ENCODE data around the gene SCPEP1.

SCPEP1 gene

GRCh38 chr17:56977673-56978395, at the start of gene SCPEP1:
Gene SCPEP1 (plus strand): TSS chr17:56978131. CDS start chr17:56978160, 29 bp downstream.
- TF ChIP-seq, protein P1, sequence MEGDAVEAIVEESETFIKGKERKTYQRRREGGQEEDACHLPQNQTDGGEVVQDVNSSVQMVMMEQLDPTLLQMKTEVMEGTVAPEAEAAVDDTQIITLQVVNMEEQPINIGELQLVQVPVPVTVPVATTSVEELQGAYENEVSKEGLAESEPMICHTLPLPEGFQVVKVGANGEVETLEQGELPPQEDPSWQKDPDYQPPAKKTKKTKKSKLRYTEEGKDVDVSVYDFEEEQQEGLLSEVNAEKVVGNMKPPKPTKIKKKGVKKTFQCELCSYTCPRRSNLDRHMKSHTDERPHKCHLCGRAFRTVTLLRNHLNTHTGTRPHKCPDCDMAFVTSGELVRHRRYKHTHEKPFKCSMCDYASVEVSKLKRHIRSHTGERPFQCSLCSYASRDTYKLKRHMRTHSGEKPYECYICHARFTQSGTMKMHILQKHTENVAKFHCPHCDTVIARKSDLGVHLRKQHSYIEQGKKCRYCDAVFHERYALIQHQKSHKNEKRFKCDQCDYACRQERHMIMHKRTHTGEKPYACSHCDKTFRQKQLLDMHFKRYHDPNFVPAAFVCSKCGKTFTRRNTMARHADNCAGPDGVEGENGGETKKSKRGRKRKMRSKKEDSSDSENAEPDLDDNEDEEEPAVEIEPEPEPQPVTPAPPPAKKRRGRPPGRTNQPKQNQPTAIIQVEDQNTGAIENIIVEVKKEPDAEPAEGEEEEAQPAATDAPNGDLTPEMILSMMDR (IDR thresholded peaks at IDR 0.05; ENCODE audit: insufficient read depth, low read length, poor library complexity, severe bottlenecking): no peak
- Histone ChIP-seq H3K27me3 (replicated peaks; ENCODE audit: control insufficient read depth, insufficient read depth, low read length) (no peaks in the 10 kb centered on the region), H3K4me3 (replicated peaks; ENCODE audit: low read depth, low read length) (peak within 1 kb of the TSS; percentile 86), H3K36me3 (ENCODE audit: control insufficient read depth, insufficient read depth, low read length) (peaks cover 6% of the 10 kb centered on the region)
- DNase-seq (ENCODE audit: extremely low read depth, insufficient read length): peak; percentile 80

GRCh38 chr17:56928586-56928985, 49.3 kb upstream of the SCPEP1 start:
- Histone ChIP-seq H3K27me3 (replicated peaks; ENCODE audit: control insufficient read depth, insufficient read depth, low read length) (no peaks in the 10 kb centered on the region), H3K36me3 (ENCODE audit: control insufficient read depth, insufficient read depth, low read length) (no peaks in the 10 kb centered on the region), H3K4me3 (replicated peaks; ENCODE audit: low read depth, low read length) (no peak overlapping the region)
- DNase-seq (ENCODE audit: extremely low read depth, insufficient read length): no peak
- TF ChIP-seq, protein P1 (IDR thresholded peaks at IDR 0.05; ENCODE audit: insufficient read depth, low read length, poor library complexity, severe bottlenecking): no peak

GRCh38 chr17:56929362-56929969, 48.5 kb upstream of the SCPEP1 start:
- H3K36me3 ChIP-seq (ENCODE audit: control insufficient read depth, insufficient read depth, low read length): no peaks in the 10 kb centered on the region
- no peak overlapping the region for H3K4me3 ChIP-seq (replicated peaks; ENCODE audit: low read depth, low read length)
- TF ChIP-seq, protein P1 (IDR thresholded peaks at IDR 0.05; ENCODE audit: insufficient read depth, low read length, poor library complexity, severe bottlenecking): no peak
- DNase-seq (ENCODE audit: extremely low read depth, insufficient read length): no peak
- no peaks in the 10 kb centered on the region for H3K27me3 ChIP-seq (replicated peaks; ENCODE audit: control insufficient read depth, insufficient read depth, low read length)

DNA sequence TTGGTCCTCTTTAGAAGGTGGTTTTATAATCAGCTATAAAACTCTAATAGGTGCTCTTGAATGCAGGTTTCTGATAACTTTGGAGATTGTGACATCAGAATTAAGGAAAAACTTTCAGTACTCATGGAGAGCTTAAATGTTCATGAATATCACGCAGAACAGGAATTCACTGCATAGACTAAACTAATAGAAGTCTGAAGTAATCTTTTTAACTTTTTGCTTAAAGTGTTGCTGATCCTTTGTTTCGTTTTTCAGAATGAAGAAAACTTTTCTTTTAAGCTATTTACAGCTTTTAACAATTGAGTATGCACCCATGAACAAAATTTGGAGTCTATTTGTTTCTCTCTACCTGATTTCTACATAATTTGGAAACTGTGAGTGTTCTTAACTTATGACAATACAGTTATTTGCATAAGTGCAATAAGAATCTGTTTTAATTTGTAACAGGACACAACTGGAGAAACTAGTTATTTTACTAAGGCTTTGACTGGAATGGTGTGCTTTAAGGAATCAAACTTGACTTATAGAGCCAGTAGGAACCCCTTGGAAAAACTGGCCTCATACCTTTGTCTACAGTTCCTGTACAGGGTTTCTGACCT, 47.1 kb upstream of the SCPEP1 start:
- TF ChIP-seq, protein P1 (IDR thresholded peaks at IDR 0.05; ENCODE audit: insufficient read depth, low read length, poor library complexity, severe bottlenecking): no peak
- no peaks in the 10 kb centered on the region for H3K27me3 ChIP-seq (replicated peaks; ENCODE audit: control insufficient read depth, insufficient read depth, low read length)
- no peak overlapping the region for H3K4me3 ChIP-seq (replicated peaks; ENCODE audit: low read depth, low read length)
- DNase-seq (ENCODE audit: extremely low read depth, insufficient read length): no peak
- H3K36me3 ChIP-seq (ENCODE audit: control insufficient read depth, insufficient read depth, low read length): peaks cover 2% of the 10 kb centered on the region

GRCh38 chr17:56933151-56933745, 44.7 kb upstream of the SCPEP1 start:
- TF ChIP-seq, protein P1 (IDR thresholded peaks at IDR 0.05; ENCODE audit: insufficient read depth, low read length, poor library complexity, severe bottlenecking): no peak
- H3K36me3 ChIP-seq (ENCODE audit: control insufficient read depth, insufficient read depth, low read length): peaks cover 5% of the 10 kb centered on the region
- no peaks in the 10 kb centered on the region for H3K27me3 ChIP-seq (replicated peaks; ENCODE audit: control insufficient read depth, insufficient read depth, low read length)

More at GRCh38 chr17:56933151-56933745, 44.7 kb upstream of the SCPEP1 start:
- H3K4me3 ChIP-seq (replicated peaks; ENCODE audit: low read depth, low read length): no peak overlapping the region
- DNase-seq (ENCODE audit: extremely low read depth, insufficient read length): no peak

Measured in GM06990 (cell line).